Right lung (tissue), 5 donors: Measurements from ENCODE around the gene UBAP1L. TPM values are rescaled to one million over a fixed set of nuclear protein-coding genes. Genes with fewer than 3 reads are reported as not detected.
A peak's percentile ranks its signal among the peaks of the same experiment; 100 is the strongest.

Experiments used
- DNase-seq, 2 donors: peaks; one replicate each; pipeline ENCODE4 v3.0.0-alpha.2; 2013
- polyA plus RNA-seq, 5 donors: library from polyadenylated mRNA; unstranded; fragments of 120-200 nt; gene quantifications; one replicate each; pipeline versions ENCODE4 v1.2.1 to v1.2.3, GENCODE V29; 2013; ENCODE audit warnings: inconsistent platforms in 1 of 5, low replicate concordance in 1 of 5; ENCODE audit not compliant: insufficient read length in 5 of 5, insufficient read depth in 1 of 5

UBAP1L gene
- polyA plus RNA-seq, 5 donors: 7.1 to 11.7 (median 10.5) TPM

- no peak for DNase-seq
These were observed 47.7 kb downstream of the UBAP1L start for GRCh38 chr15:65067317-65067644.

- peak in 1 of 2 donors; percentile 84 for DNase-seq
These were observed 48.2 kb downstream of the UBAP1L start for GRCh38 chr15:65066635-65067316.

GRCh38 chr15:65066001-65066634, 48.9 kb downstream of the UBAP1L start:
- no peak for DNase-seq

GRCh38 chr15:65062726-65063125, 52.3 kb downstream of the UBAP1L start:
- DNase-seq: no peak

GRCh38 chr15:65062061-65062460, 52.9 kb downstream of the UBAP1L start:
- no peak for DNase-seq

GRCh38 chr15:65060641-65061397, 54.2 kb downstream of the UBAP1L start:
- no peak for DNase-seq

- DNase-seq: no peak
These were observed 54.9 kb downstream of the UBAP1L start for GRCh38 chr15:65059931-65060596.

GRCh38 chr15:65059369-65059750, 55.6 kb downstream of the UBAP1L start:
- DNase-seq: no peak

GRCh38 chr15:65058394-65059368, 56.3 kb downstream of the UBAP1L start:
- no peak for DNase-seq

GRCh38 chr15:65057549-65057940, 57.5 kb downstream of the UBAP1L start:
- DNase-seq: no peak

- no peak for DNase-seq
These were observed 58.0 kb downstream of the UBAP1L start for GRCh38 chr15:65056868-65057548.

- DNase-seq: no peak
These were observed 58.9 kb downstream of the UBAP1L start for GRCh38 chr15:65056106-65056505.

- DNase-seq: no peak
These were observed 59.7 kb downstream of the UBAP1L start for GRCh38 chr15:65055201-65055870.

GRCh38 chr15:65054333-65055200, 60.4 kb downstream of the UBAP1L start:
- DNase-seq: peak in 1 of 2 donors; percentile 78

GRCh38 chr15:65052956-65053355, 62.0 kb downstream of the UBAP1L start:
- DNase-seq: no peak

GRCh38 chr15:65051266-65051665, 63.7 kb downstream of the UBAP1L start:
- DNase-seq: no peak

- DNase-seq: no peak
These were observed 64.7 kb downstream of the UBAP1L start for GRCh38 chr15:65050270-65050669.

GRCh38 chr15:65049418-65049840, 65.6 kb downstream of the UBAP1L start:
- DNase-seq: no peak

- DNase-seq: no peak
These were observed 66.8 kb downstream of the UBAP1L start for GRCh38 chr15:65048241-65048640.
